Hepatocyte (in vitro differentiated cells): ENCODE results near the gene NRG2.

Source experiments
- CTCF ChIP-seq: fragments of 200-600 bp; sonication (generic); IDR thresholded peaks from 2 replicates; pipeline ENCODE4 v1.5.1; 2016; ENCODE audit warnings: antibody characterized with exemption, mild to moderate bottlenecking; ENCODE audit not compliant: poor library complexity
- EZH2 ChIP-seq: fragments of 200-600 bp; sonication (generic); IDR thresholded peaks from 2 replicates; pipeline ENCODE4 v1.6.1; 2016; ENCODE audit warnings: antibody characterized with exemption, mild to moderate bottlenecking, borderline replicate concordance

- no peak for TF ChIP-seq EZH2
- TF ChIP-seq CTCF = no peak
Measured at GRCh38 chr5:139974661-139975060, 68.4 kb downstream of the NRG2 start.
